Ascending aorta (tissue), 2 donors: Measurements from ENCODE around the gene MEF2A. TPM values are rescaled to one million over a fixed set of nuclear protein-coding genes. Genes with fewer than 3 reads are reported as not detected.

ENCODE experiments used
- DNase-seq, 2 donors: peaks; one replicate each; pipeline ENCODE4 v3.0.0-alpha.2; 2019; ENCODE audit warnings: low spot score in 2 of 2
- H3K27ac ChIP-seq, 2 donors: fragments of 200-600 bp; sonication (generic); one replicate each; pipeline ENCODE4 v1.5.1; 2016 to 2017; ENCODE audit warnings: mild to moderate bottlenecking in 1 of 2
- H3K27me3 ChIP-seq: fragments of 200-600 bp; sonication (generic); one replicate; pipeline ENCODE4 v1.5.1; 2017
- H3K36me3 ChIP-seq, 2 donors: fragments of 200-600 bp; sonication (generic); one replicate each; pipeline ENCODE4 v1.5.1; 2016
- H3K4me1 ChIP-seq, 2 donors: fragments of 200-600 bp; sonication (generic); one replicate each; pipeline ENCODE4 v1.5.1; 2016 to 2017; ENCODE audit warnings: mild to moderate bottlenecking in 1 of 2
- H3K4me3 ChIP-seq, 2 donors: fragments of 200-600 bp; sonication (generic); one replicate each; pipeline ENCODE4 v1.5.1; 2016 to 2017; ENCODE audit warnings: mild to moderate bottlenecking in 1 of 2
- H3K9me3 ChIP-seq, 2 donors: fragments of 200-600 bp; sonication (generic); one replicate each; pipeline ENCODE4 v1.5.1; 2016
- intact Hi-C: fragments of 100-400 bp; cut with DNase I; formaldehyde crosslinking; loops from one replicate; pipeline ENCODE4 v1.15.1; 2023
- total RNA-seq: library from RNA; depleted of rRNA; stranded (reverse); fragments of >200 nt; gene quantifications from one replicate; pipeline ENCODE4 v1.1.0, GENCODE V29; 2016
- TF ChIP-seq, protein P1 (sequence below), 3 experiments: fragments of 200-600 bp in 2 of 3; fragments of 450-650 bp in 1 of 3; sonication (generic) in 2 of 3; IDR thresholded peaks; one replicate each; pipeline ENCODE4 v1.5.1; 2016 to 2019; ENCODE audit warnings: antibody characterized with exemption in 3 of 3, mild to moderate bottlenecking in 1 of 3, moderate library complexity in 1 of 3

MEF2A gene
- total RNA-seq, 1 donor from 2014 or later = 99.4 TPM

DNA sequence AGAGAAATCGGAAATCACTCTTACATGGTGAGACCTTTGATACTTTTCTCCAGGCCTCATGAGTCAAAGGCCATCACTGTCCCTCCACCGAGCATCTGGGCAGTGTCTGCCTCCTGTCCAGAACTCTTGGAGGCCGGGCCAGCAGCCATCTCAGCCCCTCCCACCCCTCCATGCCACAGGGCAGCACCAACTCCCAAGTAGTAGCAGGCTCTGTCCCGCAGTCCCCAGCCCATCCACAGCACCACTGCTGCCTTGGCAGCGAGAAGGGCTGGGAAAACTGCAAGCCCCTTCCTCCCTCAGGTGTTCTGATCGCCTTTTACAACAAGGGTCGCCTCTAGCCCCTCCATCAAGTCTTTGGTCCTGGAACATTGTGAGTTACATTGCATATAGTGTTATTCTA, 161.9 kb downstream of the MEF2A start:
- no peaks in the 10 kb centered on the region for H3K9me3 ChIP-seq
- intact Hi-C loops = loop anchor here (2.0 kb wide), 1 partner anchor 441 kb away; no protein-coding TSS in a partner anchor
- TF ChIP-seq, protein P1, sequence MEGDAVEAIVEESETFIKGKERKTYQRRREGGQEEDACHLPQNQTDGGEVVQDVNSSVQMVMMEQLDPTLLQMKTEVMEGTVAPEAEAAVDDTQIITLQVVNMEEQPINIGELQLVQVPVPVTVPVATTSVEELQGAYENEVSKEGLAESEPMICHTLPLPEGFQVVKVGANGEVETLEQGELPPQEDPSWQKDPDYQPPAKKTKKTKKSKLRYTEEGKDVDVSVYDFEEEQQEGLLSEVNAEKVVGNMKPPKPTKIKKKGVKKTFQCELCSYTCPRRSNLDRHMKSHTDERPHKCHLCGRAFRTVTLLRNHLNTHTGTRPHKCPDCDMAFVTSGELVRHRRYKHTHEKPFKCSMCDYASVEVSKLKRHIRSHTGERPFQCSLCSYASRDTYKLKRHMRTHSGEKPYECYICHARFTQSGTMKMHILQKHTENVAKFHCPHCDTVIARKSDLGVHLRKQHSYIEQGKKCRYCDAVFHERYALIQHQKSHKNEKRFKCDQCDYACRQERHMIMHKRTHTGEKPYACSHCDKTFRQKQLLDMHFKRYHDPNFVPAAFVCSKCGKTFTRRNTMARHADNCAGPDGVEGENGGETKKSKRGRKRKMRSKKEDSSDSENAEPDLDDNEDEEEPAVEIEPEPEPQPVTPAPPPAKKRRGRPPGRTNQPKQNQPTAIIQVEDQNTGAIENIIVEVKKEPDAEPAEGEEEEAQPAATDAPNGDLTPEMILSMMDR (IDR thresholded peaks at IDR 0.05) = no peak
- H3K4me3 ChIP-seq = no peak overlapping the region
- H3K4me1 ChIP-seq = peaks cover 0 to 21% of the 10 kb centered on the region in 2 donors
- no peak overlapping the region for H3K27ac ChIP-seq
- no peaks in the 10 kb centered on the region for H3K27me3 ChIP-seq
- H3K36me3 ChIP-seq = peaks cover 5 to 17% of the 10 kb centered on the region in 2 donors
- DNase-seq = no peak

DNA sequence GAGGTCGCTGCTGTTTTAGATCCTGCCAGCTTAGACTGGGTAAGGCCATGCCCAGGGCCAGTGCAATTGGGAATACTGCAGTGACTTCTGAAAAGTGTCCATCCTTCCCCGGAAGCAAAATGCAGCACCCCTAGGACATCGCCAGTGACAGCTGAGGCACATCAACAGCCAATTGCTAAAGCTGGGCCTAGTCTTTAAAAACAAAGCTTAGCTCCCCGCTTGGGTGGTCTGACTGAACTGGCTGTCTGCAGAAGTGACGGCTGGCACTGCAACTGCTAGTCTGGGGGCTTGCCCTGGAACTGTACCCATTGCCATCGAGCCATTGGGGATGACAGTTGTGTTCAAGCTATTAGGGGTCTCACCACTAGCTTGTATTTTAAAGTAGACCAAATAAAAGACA, 163.1 kb downstream of the MEF2A start:
- TF ChIP-seq, protein P1 (IDR thresholded peaks at IDR 0.05) = no peak
- Histone ChIP-seq H3K4me3 (no peak overlapping the region), H3K36me3 (peaks cover 5 to 17% of the 10 kb centered on the region in 2 donors), H3K9me3 (no peaks in the 10 kb centered on the region), H3K27ac (no peak overlapping the region), H3K4me1 (peaks cover 0 to 21% of the 10 kb centered on the region in 2 donors), H3K27me3 (no peaks in the 10 kb centered on the region)
- intact Hi-C loops = loop anchor here (2.0 kb wide), 1 partner anchor 442 kb away; no protein-coding TSS in a partner anchor
- no peak for DNase-seq

DNA sequence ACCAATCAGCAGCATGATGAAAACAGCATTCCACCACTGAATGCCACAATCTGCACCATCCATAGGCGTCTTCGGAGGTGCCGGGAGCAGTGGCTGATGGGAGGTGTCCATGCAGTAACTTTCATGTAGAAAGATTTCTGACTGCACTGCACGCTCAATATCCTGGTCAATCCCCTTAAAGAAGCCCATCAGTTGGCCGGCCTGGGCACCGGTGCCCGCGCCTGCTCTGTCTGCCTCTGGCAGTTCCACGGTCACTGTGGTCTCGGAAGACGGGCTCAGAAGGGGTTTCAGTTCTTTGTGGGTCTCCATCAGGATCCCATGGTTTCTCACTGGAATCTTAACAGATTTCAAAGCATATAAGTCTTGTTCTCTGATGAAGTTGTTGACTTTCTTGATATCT, 163.5 kb downstream of the MEF2A start:
- H3K27ac ChIP-seq = no peak overlapping the region
- intact Hi-C loops = loop anchor here (2.0 kb wide), 1 partner anchor 443 kb away; no protein-coding TSS in a partner anchor
- H3K9me3 ChIP-seq = no peaks in the 10 kb centered on the region
- no peak for DNase-seq
- H3K4me1 ChIP-seq = peaks cover 0 to 21% of the 10 kb centered on the region in 2 donors
- H3K27me3 ChIP-seq = no peaks in the 10 kb centered on the region
- H3K36me3 ChIP-seq = peaks cover 5 to 17% of the 10 kb centered on the region in 2 donors
- no peak overlapping the region for H3K4me3 ChIP-seq
- TF ChIP-seq, protein P1 (IDR thresholded peaks at IDR 0.05) = no peak

DNA sequence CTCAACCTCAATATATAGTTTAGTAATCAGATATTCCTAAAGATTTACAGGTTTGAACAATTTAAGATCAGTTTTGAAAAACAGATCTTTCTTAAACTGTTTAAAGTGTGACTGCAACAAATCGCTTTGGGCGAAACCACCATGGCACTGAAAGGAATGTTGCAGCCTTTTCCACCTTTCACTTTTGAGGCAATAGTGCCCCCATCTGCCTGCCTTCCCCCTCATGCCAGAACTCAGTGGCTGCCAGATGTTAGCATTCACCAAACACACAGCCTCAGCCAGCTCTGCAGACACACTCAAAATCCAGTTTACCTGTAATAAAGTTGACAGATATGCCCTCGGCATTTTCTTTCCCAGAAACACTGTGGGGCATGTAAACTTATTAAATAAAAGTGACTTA, 164.1 kb downstream of the MEF2A start:
- H3K4me1 ChIP-seq = peaks cover 0 to 21% of the 10 kb centered on the region in 2 donors
- TF ChIP-seq, protein P1 (IDR thresholded peaks at IDR 0.05) = peak in 2 of 3 experiments; percentile 46 to 67
- H3K4me3 ChIP-seq = no peak overlapping the region
- no peaks in the 10 kb centered on the region for H3K9me3 ChIP-seq
- intact Hi-C loops = loop anchor here (2.0 to 10.0 kb wide), 2 partner anchors 443 to 625 kb away; partner anchors contain the start of gene SYNM
- peaks cover 5 to 17% of the 10 kb centered on the region in 2 donors for H3K36me3 ChIP-seq
- peak in 1 of 2 donors; percentile 77 for DNase-seq
- H3K27ac ChIP-seq = no peak overlapping the region
- no peaks in the 10 kb centered on the region for H3K27me3 ChIP-seq

DNA sequence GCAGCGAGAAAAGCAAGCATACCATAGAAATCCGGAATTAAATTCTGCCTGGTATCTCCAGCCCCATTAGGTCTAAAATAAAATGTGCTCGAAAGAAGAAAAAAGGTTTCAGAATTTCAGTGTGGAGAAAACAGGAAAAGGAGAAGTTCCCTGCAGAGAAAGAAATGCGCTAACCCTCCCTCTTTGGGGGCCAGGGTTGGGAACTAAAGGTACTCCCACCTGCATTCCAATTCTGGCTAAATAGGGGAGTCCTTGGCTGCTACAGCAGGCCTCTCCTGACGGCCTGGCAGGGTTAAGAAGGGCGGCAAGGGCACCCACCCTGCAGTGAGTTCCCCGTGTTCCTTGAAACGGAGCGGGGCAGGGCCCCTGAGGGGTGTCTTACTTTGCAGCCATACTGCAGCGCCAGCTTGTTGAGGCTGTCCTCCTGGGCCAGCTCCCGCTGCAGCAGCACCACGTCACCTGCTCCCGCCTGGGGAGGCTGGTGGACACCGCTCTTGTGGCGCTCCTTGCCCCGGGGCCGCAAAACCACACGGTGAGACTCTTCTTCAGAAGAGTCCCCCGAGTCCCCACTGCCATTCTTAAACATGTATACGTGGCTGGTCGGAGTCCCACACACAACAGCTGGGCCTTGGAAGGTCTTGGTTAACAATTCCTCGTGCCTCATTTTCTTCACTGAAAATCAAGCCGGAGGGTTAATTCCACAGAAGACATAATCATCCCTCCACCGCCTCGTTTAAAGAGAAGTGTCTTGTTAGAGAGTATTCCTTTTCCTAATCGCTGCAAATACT, 165.7 kb downstream of the MEF2A start:
- no peak for DNase-seq
- H3K27ac ChIP-seq = peak overlapping the region in 1 of 2 donors; percentile 83
- peaks cover 0 to 21% of the 10 kb centered on the region in 2 donors for H3K4me1 ChIP-seq
- H3K9me3 ChIP-seq = no peaks in the 10 kb centered on the region
- H3K36me3 ChIP-seq = peaks cover 5 to 17% of the 10 kb centered on the region in 2 donors
- intact Hi-C loops = loop anchor here (2.0 to 10.0 kb wide), 2 partner anchors 23 to 627 kb away; partner anchors contain the start of gene SYNM
- no peaks in the 10 kb centered on the region for H3K27me3 ChIP-seq
- H3K4me3 ChIP-seq = peak overlapping the region; percentile 79 to 81
- TF ChIP-seq, protein P1 (IDR thresholded peaks at IDR 0.05) = no peak
